Smooth muscle cell (in vitro differentiated cells): ENCODE measurements around the gene ZNF84. TPM values are rescaled to one million over a fixed set of nuclear protein-coding genes. Genes with fewer than 3 reads are reported as not detected.

Source experiments
- DNase-seq: peaks from one replicate; lab custom pipeline; 2025; ENCODE audit not compliant: unreplicated experiment; lab: John Stamatoyannopoulos, UW
- H2AFZ ChIP-seq: fragments of 200-600 bp; sonication (generic); 2 replicates; pipeline ENCODE4 v1.6.0; 2016; ENCODE audit warnings: antibody characterized with exemption, low read depth, mild to moderate bottlenecking
- H3F3A ChIP-seq: fragments of 200-600 bp; sonication (generic); 2 replicates; pipeline ENCODE4 v1.6.0; 2017; ENCODE audit warnings: antibody characterized with exemption, low read depth
- H3K27ac ChIP-seq: fragments of 200-600 bp; sonication (generic); 2 replicates; pipeline ENCODE4 v1.5.1; 2016; ENCODE audit warnings: low read depth, mild to moderate bottlenecking
- H3K27me3 ChIP-seq: fragments of 200-600 bp; sonication (generic); 2 replicates; pipeline ENCODE4 v1.6.1; 2016; ENCODE audit warnings: low read depth, mild to moderate bottlenecking
- H3K36me3 ChIP-seq: fragments of 200-600 bp; sonication (generic); 2 replicates; pipeline ENCODE4 v1.5.1; 2016; ENCODE audit warnings: low read depth
- H3K4me1 ChIP-seq: fragments of 200-600 bp; sonication (generic); 2 replicates; pipeline ENCODE4 v1.5.1; 2016; ENCODE audit warnings: low read depth
- H3K4me2 ChIP-seq: fragments of 200-600 bp; sonication (generic); 2 replicates; pipeline ENCODE4 v1.6.0; 2016; ENCODE audit warnings: mild to moderate bottlenecking
- H3K4me3 ChIP-seq: fragments of 200-600 bp; sonication (generic); 2 replicates; pipeline ENCODE4 v1.5.1; 2016; ENCODE audit warnings: mild to moderate bottlenecking
- H3K79me2 ChIP-seq: fragments of 200-600 bp; sonication (generic); 2 replicates; pipeline ENCODE4 v1.6.0; 2016; ENCODE audit warnings: low read depth, mild to moderate bottlenecking
- H3K9ac ChIP-seq: fragments of 200-600 bp; sonication (generic); 2 replicates; pipeline ENCODE4 v1.6.0; 2016; ENCODE audit warnings: low read depth
- H3K9me3 ChIP-seq: fragments of 200-600 bp; sonication (generic); replicated peaks from 2 replicates; pipeline ENCODE4 v1.5.1; 2016; ENCODE audit warnings: low read depth
- H4K20me1 ChIP-seq: fragments of 200-600 bp; sonication (generic); 2 replicates; pipeline ENCODE4 v1.6.0; 2016; ENCODE audit warnings: low read depth
- WGBS: methylation state at CpG from one replicate; pipeline ENCODE4 v1.1.7; 2016; ENCODE audit warnings: low lambda C conversion rate; 5-methylcytosine and 5-hydroxymethylcytosine counted together
- polyA plus RNA-seq: library from polyadenylated mRNA; unstranded; fragments of >200 nt; fragmentation: Nextera tagmentation; extraction: Ambion mirVana; gene quantifications from 2 replicates; pipeline ENCODE4 v1.2.1, GENCODE V29; 2016
- small RNA-seq: library from RNA; depleted of rRNA; stranded (forward); fragments of <200 nt; gene quantifications from one replicate; pipeline ENCODE3, GENCODE V24; 2014
- total RNA-seq: library from RNA; depleted of rRNA; stranded (reverse); fragments of >200 nt; gene quantifications from 2 replicates; pipeline ENCODE4 v1.2.3, GENCODE V29; 2014
- TF ChIP-seq, protein P1 (sequence below): fragments of 200-600 bp; sonication (generic); IDR thresholded peaks from 2 replicates; pipeline ENCODE4 v1.5.1; 2017; ENCODE audit warnings: borderline replicate concordance, mild to moderate bottlenecking, antibody characterized with exemption; ENCODE audit not compliant: insufficient read depth, poor library complexity, severe bottlenecking

ZNF84 gene
- total and polyA plus RNA-seq, 2 experiments from 2014 or later: 12.1 to 28.5 TPM

- Histone ChIP-seq H3K9ac (no peak overlapping the region), H3F3A (peaks cover 10% of the 10 kb centered on the region), H3K27me3 (no peaks in the 10 kb centered on the region), H3K36me3 (peaks cover 78% of the 10 kb centered on the region), H3K4me3 (peak overlapping the region; percentile 17), H3K27ac (no peak overlapping the region), H3K9me3 (peaks cover 89% of the 10 kb centered on the region), H4K20me1 (no peaks in the 10 kb centered on the region), H3K4me2 (no peak overlapping the region), H3K4me1 (no peaks in the 10 kb centered on the region), H2AFZ (no peak overlapping the region), H3K79me2 (no peaks in the 10 kb centered on the region)
- 100% methylated on average over 1 of the region's 1 CpG for WGBS
- TF ChIP-seq, protein P1, sequence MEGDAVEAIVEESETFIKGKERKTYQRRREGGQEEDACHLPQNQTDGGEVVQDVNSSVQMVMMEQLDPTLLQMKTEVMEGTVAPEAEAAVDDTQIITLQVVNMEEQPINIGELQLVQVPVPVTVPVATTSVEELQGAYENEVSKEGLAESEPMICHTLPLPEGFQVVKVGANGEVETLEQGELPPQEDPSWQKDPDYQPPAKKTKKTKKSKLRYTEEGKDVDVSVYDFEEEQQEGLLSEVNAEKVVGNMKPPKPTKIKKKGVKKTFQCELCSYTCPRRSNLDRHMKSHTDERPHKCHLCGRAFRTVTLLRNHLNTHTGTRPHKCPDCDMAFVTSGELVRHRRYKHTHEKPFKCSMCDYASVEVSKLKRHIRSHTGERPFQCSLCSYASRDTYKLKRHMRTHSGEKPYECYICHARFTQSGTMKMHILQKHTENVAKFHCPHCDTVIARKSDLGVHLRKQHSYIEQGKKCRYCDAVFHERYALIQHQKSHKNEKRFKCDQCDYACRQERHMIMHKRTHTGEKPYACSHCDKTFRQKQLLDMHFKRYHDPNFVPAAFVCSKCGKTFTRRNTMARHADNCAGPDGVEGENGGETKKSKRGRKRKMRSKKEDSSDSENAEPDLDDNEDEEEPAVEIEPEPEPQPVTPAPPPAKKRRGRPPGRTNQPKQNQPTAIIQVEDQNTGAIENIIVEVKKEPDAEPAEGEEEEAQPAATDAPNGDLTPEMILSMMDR: no peak
- no peak for DNase-seq
These were observed 69.8 kb downstream of the ZNF84 start for GRCh38 chr12:133107121-133107520.

DNA sequence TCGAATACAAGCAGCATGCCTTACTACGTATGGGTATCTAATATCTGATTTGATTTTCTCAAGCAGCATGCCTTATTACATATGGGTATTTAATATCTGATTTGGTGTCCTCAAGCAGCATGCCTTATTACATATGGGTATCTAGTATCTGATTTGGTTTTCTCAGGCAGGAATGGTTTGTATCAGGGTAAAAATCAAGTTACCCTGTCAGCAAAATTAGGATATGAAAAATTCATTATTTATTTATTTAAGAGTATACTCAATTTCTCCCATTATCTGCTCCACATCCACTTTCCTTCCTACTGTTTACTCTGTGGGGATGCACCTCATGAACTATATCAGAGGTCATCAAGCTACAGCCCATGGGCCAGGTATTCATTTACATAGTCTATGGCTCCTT is 70.8 kb downstream of the ZNF84 start:
- Histone ChIP-seq H3K4me1 (no peaks in the 10 kb centered on the region), H3K9me3 (peaks cover 81% of the 10 kb centered on the region), H3K27me3 (no peaks in the 10 kb centered on the region), H3K9ac (no peak overlapping the region), H3K27ac (no peak overlapping the region), H3K36me3 (peaks cover 68% of the 10 kb centered on the region), H2AFZ (no peak overlapping the region), H3K4me3 (peak overlapping the region; percentile 21), H3K4me2 (no peak overlapping the region), H3F3A (peaks cover 10% of the 10 kb centered on the region), H3K79me2 (no peaks in the 10 kb centered on the region), H4K20me1 (no peaks in the 10 kb centered on the region)
- TF ChIP-seq, protein P1: no peak
- DNase-seq: no peak
- WGBS: 97% methylated on average over 2 of the region's 2 CpGs

Small RNAs within 50 kb of the gene (small RNA-seq; reads per million reads assigned to genes)
- not detected for gene RNU4ATAC12P

Other genes with a start within 250 kb of the ZNF84 start
- 34.5 and 60.1 TPM in 2 replicates for gene GOLGA3, start 208.6 kb upstream of the ZNF84 start, total RNA-seq
- gene GOLGA3, start 208.6 kb upstream of the ZNF84 start, polyA plus RNA-seq: 25.1 and 53.1 TPM in 2 replicates
- gene CHFR, start 149.9 kb upstream of the ZNF84 start, total RNA-seq: 24.0 and 27.5 TPM in 2 replicates
- 24.0 and 26.2 TPM in 2 replicates for gene CHFR, start 149.9 kb upstream of the ZNF84 start, polyA plus RNA-seq
- gene ZNF605, start 81.2 kb upstream of the ZNF84 start, total RNA-seq: 9.7 and 13.9 TPM in 2 replicates
- gene ZNF605, start 81.2 kb upstream of the ZNF84 start, polyA plus RNA-seq: 4.1 and 6.3 TPM in 2 replicates
- gene ZNF26, start 51.1 kb upstream of the ZNF84 start, total RNA-seq: 7.7 and 8.8 TPM in 2 replicates
- gene ZNF26, start 51.1 kb upstream of the ZNF84 start, polyA plus RNA-seq: 5.6 and 6.1 TPM in 2 replicates
- gene ZNF140, start 43.4 kb downstream of the ZNF84 start, total RNA-seq: 24.5 and 30.9 TPM in 2 replicates
- gene ZNF140, start 43.4 kb downstream of the ZNF84 start, polyA plus RNA-seq: 13.8 and 20.9 TPM in 2 replicates
- 0.90 and 1.2 TPM in 2 replicates for gene ZNF891, start 92.8 kb downstream of the ZNF84 start, total RNA-seq
- gene ZNF891, start 92.8 kb downstream of the ZNF84 start, polyA plus RNA-seq: 0.25 and 0.30 TPM in 2 replicates
- gene ZNF10, start 93.1 kb downstream of the ZNF84 start, total RNA-seq: 4.7 and 13.8 TPM in 2 replicates
- gene ZNF10, start 93.1 kb downstream of the ZNF84 start, polyA plus RNA-seq: 2.9 and 4.2 TPM in 2 replicates
- 25.1 and 37.2 TPM in 2 replicates for gene ZNF268, start 144.0 kb downstream of the ZNF84 start, total RNA-seq
- 9.4 and 9.8 TPM in 2 replicates for gene ZNF268, start 144.0 kb downstream of the ZNF84 start, polyA plus RNA-seq
- not detected in 2 replicates for gene ANHX, start 198.4 kb downstream of the ZNF84 start, total RNA-seq
- not detected in 2 replicates for gene ANHX, start 198.4 kb downstream of the ZNF84 start, polyA plus RNA-seq